ENCODE measurements around the gene SNAPIN. TPM values are rescaled to one million over a fixed set of nuclear protein-coding genes. Genes with fewer than 3 reads are reported as not detected.

SNAPIN gene
- total RNA-seq, 2 donors from 2014 or later = 23.5 to 25.5 TPM

DNA sequence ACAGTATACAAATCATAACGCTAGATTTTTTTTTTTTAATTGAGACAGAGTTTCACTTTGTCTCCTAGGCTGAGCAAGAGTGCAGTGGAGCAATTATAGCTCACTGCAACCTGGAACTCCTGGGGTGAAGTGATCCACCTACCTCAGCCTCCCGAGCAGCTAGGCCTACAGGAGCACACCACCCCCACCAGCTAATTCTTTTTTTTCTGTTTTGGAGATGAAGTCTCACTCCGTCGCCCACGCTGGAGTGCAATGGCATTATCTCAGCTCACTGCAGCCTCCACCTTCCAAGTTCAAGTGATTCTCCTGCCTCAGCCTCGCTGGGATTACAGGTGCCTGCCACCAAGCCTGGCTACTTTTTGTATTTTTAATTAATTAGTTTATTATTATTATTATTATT lies 41.3 kb downstream of the SNAPIN start:
- H3K27ac ChIP-seq (ENCODE audit: low read depth, low read length) = no peak overlapping the region
- no peak overlapping the region for H3K9ac ChIP-seq (ENCODE audit: extremely low read depth, low read length, poor library complexity, severe bottlenecking)
- Mint-ChIP-seq H3K27ac (no peak overlapping the region), H3K9me3 (no peaks in the 10 kb centered on the region), H3K4me3 (no peak overlapping the region), H3K36me3 (ENCODE audit: low read depth) (no peaks in the 10 kb centered on the region), H3K27me3 (ENCODE audit: insufficient read depth) (no peaks in the 10 kb centered on the region), H3K4me1 (peaks cover 15% of the 10 kb centered on the region)
- H3K4me1 ChIP-seq (ENCODE audit: control insufficient read depth, insufficient read depth, low read length) = peaks cover 10% of the 10 kb centered on the region
- no peaks in the 10 kb centered on the region for H3K27me3 ChIP-seq (ENCODE audit: control insufficient read depth, insufficient read depth, low read length, poor library complexity, severe bottlenecking)
- H3K4me3 ChIP-seq (ENCODE audit: low read length) = no peak overlapping the region
- DNase-seq = no peak
- 91 to 95% methylated on average over 4 to 6 of the region's 6 CpGs for WGBS, 2 experiments (ENCODE audit: insufficient coverage in 1 of 2, insufficient read length in 1 of 2)
- TF ChIP-seq, protein P1, sequence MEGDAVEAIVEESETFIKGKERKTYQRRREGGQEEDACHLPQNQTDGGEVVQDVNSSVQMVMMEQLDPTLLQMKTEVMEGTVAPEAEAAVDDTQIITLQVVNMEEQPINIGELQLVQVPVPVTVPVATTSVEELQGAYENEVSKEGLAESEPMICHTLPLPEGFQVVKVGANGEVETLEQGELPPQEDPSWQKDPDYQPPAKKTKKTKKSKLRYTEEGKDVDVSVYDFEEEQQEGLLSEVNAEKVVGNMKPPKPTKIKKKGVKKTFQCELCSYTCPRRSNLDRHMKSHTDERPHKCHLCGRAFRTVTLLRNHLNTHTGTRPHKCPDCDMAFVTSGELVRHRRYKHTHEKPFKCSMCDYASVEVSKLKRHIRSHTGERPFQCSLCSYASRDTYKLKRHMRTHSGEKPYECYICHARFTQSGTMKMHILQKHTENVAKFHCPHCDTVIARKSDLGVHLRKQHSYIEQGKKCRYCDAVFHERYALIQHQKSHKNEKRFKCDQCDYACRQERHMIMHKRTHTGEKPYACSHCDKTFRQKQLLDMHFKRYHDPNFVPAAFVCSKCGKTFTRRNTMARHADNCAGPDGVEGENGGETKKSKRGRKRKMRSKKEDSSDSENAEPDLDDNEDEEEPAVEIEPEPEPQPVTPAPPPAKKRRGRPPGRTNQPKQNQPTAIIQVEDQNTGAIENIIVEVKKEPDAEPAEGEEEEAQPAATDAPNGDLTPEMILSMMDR (conservative IDR thresholded peaks at IDR 0.05) = no peak
- no peaks in the 10 kb centered on the region for H3K36me3 ChIP-seq (ENCODE audit: control insufficient read depth, insufficient read depth, low read length)
- H3K9me3 ChIP-seq (ENCODE audit: control insufficient read depth, low read length) = no peaks in the 10 kb centered on the region

DNA sequence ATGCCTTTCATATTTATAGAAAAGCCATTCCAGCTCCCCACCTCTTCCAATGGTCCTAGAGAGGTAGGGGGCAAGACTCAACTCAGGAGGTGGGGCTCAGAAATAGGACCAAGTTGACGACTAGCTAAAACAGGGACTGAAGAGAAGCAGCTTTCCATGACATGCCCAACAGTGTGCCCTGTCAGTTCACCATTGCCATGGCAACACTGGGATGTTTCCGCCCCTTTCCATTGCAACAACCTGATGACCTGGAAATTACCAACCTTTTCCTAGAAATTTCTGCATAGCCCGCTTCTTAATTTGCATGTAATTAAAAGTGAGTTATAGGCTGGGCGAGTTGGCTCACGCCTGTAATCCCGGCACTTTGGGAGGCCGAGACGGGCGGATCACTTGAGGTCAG lies 47.0 kb downstream of the SNAPIN start:
- Mint-ChIP-seq H3K27me3 (ENCODE audit: insufficient read depth) (no peaks in the 10 kb centered on the region), H3K4me3 (no peak overlapping the region), H3K27ac (no peak overlapping the region), H3K36me3 (ENCODE audit: low read depth) (no peaks in the 10 kb centered on the region), H3K9me3 (no peaks in the 10 kb centered on the region), H3K4me1 (peaks cover 4% of the 10 kb centered on the region)
- H3K4me3 ChIP-seq (ENCODE audit: low read length) = no peak overlapping the region
- no peak overlapping the region for H3K9ac ChIP-seq (ENCODE audit: extremely low read depth, low read length, poor library complexity, severe bottlenecking)
- no peaks in the 10 kb centered on the region for H3K4me1 ChIP-seq (ENCODE audit: control insufficient read depth, insufficient read depth, low read length)
- H3K9me3 ChIP-seq (ENCODE audit: control insufficient read depth, low read length) = no peaks in the 10 kb centered on the region
- TF ChIP-seq, protein P1 (conservative IDR thresholded peaks at IDR 0.05) = no peak
- no peak overlapping the region for H3K27ac ChIP-seq (ENCODE audit: low read depth, low read length)
- no peaks in the 10 kb centered on the region for H3K27me3 ChIP-seq (ENCODE audit: control insufficient read depth, insufficient read depth, low read length, poor library complexity, severe bottlenecking)
- WGBS, 2 experiments (ENCODE audit: insufficient coverage in 1 of 2, insufficient read length in 1 of 2) = 94 to 95% methylated on average over 8 to 9 of the region's 9 CpGs
- H3K36me3 ChIP-seq (ENCODE audit: control insufficient read depth, insufficient read depth, low read length) = no peaks in the 10 kb centered on the region
- peak; percentile 58 for DNase-seq

DNA sequence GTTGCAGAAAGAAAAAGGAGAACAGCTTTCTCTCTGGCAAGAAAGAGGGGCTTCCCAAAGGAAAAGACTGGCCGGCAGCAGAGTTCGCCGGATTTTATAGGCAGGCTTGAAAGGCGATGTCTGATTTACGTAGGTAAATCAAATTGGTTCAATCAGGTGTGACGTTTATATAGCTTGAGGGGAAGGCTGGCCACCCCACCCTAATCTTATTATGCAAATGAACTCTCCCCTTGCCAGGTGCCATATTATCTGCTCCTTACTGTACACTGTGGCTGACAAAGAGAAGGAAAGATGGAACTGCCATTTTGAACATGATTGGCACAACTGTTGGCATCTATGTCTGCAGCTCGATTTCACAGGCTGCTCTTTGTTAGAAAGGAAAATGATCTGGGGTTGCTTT lies 52.5 kb downstream of the SNAPIN start:
- H3K27me3 Mint-ChIP-seq (ENCODE audit: insufficient read depth) = no peaks in the 10 kb centered on the region

More for the DNA sequence above, 52.5 kb downstream of the SNAPIN start:
- no peak overlapping the region for H3K27ac Mint-ChIP-seq
- Histone ChIP-seq H3K9ac (ENCODE audit: extremely low read depth, low read length, poor library complexity, severe bottlenecking) (no peak overlapping the region), H3K9me3 (ENCODE audit: control insufficient read depth, low read length) (no peaks in the 10 kb centered on the region), H3K4me3 (ENCODE audit: low read length) (no peak overlapping the region), H3K27ac (ENCODE audit: low read depth, low read length) (no peak overlapping the region), H3K4me1 (ENCODE audit: control insufficient read depth, insufficient read depth, low read length) (no peaks in the 10 kb centered on the region), H3K36me3 (ENCODE audit: control insufficient read depth, insufficient read depth, low read length) (no peaks in the 10 kb centered on the region), H3K27me3 (ENCODE audit: control insufficient read depth, insufficient read depth, low read length, poor library complexity, severe bottlenecking) (no peaks in the 10 kb centered on the region)
- no peaks in the 10 kb centered on the region for H3K36me3 Mint-ChIP-seq (ENCODE audit: low read depth)
- 84 to 88% methylated on average over 4 to 7 of the region's 7 CpGs for WGBS, 2 experiments (ENCODE audit: insufficient coverage in 1 of 2, insufficient read length in 1 of 2)
- TF ChIP-seq, protein P1 (conservative IDR thresholded peaks at IDR 0.05) = no peak
- no peak for DNase-seq
- H3K4me3 Mint-ChIP-seq = no peak overlapping the region
- H3K4me1 Mint-ChIP-seq = peaks cover 4% of the 10 kb centered on the region
- H3K9me3 Mint-ChIP-seq = no peaks in the 10 kb centered on the region

Small RNAs within 50 kb of the gene (microRNA-seq; reads per million reads assigned to microRNA genes)
- gene MIR8083 (ENCODE audit: borderline microRNAs expressed) = not detected

Other genes starting within 250 kb of the SNAPIN start
- gene S100A7A, start 242.2 kb upstream of the SNAPIN start, total RNA-seq = not detected
- not detected for gene S100A7, start 198.1 kb upstream of the SNAPIN start, total RNA-seq
- gene S100A6, start 122.7 kb upstream of the SNAPIN start, total RNA-seq = 1 to 10 TPM; 3.7 to 7.5 TPM
- not detected for gene S100A5, start 117.8 kb upstream of the SNAPIN start, total RNA-seq
- gene S100A4, start 112.9 kb upstream of the SNAPIN start, total RNA-seq = 1 to 10 TPM; 4.9 to 6.2 TPM
- gene S100A3, start 109.4 kb upstream of the SNAPIN start, total RNA-seq = not detected
- 1 to 10 TPM in 1 of 2 donors, under 1 TPM in 1; 0.92 to 3.1 TPM for gene S100A2, start 92.9 kb upstream of the SNAPIN start, total RNA-seq
- gene S100A16, start 45.6 kb upstream of the SNAPIN start, total RNA-seq = 100 to 1,000 TPM; 149 to 152 TPM
- gene S100A14, start 42.4 kb upstream of the SNAPIN start, total RNA-seq = 100 to 1,000 TPM in 1 of 2 donors, 10 to 100 TPM in 1; 53.8 to 119 TPM
- gene S100A13, start 31.2 kb upstream of the SNAPIN start, total RNA-seq = 100 to 1,000 TPM; 224 to 284 TPM
- gene S100A1, start 30.3 kb upstream of the SNAPIN start, total RNA-seq = 1 to 10 TPM; 1.8 to 5.0 TPM
- gene CHTOP, start 24.6 kb upstream of the SNAPIN start, total RNA-seq = 100 to 1,000 TPM in 1 of 2 donors, 10 to 100 TPM in 1; 98.4 to 117 TPM
- 100 to 1,000 TPM; 280 to 315 TPM for gene ILF2, start 12.3 kb downstream of the SNAPIN start, total RNA-seq
- gene NPR1, start 20.0 kb downstream of the SNAPIN start, total RNA-seq = 1 to 10 TPM; 2.7 to 4.5 TPM
- 100 to 1,000 TPM in 1 of 2 donors, 10 to 100 TPM in 1; 94.4 to 117 TPM for gene INTS3, start 69.3 kb downstream of the SNAPIN start, total RNA-seq
- 10 to 100 TPM; 60.6 to 64.5 TPM for gene SLC27A3, start 116.7 kb downstream of the SNAPIN start, total RNA-seq